ENCODE measurements around the gene ZCRB1.
"Not testable (repeated sequence)": the region's sequence is repeated elsewhere in the genome, so short reads cannot be mapped to it uniquely, and the experiment has no call there.

ZCRB1 gene, protein sequence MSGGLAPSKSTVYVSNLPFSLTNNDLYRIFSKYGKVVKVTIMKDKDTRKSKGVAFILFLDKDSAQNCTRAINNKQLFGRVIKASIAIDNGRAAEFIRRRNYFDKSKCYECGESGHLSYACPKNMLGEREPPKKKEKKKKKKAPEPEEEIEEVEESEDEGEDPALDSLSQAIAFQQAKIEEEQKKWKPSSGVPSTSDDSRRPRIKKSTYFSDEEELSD

DNA sequence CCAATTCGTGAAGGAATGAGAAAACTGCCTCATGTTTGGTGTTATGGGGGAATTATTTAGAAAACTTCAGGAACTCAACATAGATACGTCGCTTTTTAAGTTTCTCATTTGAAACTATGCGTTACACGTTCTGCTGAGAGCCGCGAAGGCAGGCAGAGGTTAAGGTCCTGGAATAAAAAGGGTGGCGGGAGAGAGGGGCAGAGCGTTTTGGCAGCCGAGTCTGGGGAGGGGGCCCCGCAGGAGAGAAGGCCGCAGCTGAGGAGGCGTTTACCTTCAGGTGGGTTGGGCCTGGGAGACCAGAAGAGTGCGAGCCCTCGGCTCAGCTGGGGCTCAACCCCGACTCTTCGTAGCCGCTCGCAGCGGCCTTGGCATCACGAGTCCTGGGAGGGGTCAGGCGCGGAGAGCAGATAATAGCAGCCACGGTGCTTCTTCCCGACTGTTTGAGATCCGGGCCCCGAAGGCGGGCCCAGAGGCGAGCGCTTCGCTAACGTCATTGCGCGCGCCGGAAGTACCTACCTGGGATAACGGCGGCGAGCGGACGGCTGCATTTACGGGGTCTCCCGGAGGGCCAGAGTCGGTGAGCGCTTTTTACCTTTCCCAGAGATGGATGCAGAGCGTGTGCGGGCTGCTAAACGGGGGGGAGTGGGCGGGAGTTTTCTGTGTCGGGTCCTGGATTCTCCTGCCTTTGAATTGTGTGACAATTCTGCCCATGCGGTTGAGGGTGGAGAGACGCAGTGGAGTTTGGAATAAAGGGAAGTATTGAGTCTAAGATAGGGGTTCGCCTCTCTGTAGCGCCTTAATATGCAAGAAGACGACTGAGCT lies at the start of gene ZCRB1, which contains the start of gene PPHLN1:
ZCRB1 (minus strand) TSS at position 442 of the 822 bp plus-strand sequence. CDS start 1,992 bp downstream, outside the sequence.
PPHLN1 (plus strand) TSS at position 515 of the 822 bp plus-strand sequence. CDS start 9,736 bp downstream, outside the sequence.
- peak; percentile 90 for DNase-seq

DNA sequence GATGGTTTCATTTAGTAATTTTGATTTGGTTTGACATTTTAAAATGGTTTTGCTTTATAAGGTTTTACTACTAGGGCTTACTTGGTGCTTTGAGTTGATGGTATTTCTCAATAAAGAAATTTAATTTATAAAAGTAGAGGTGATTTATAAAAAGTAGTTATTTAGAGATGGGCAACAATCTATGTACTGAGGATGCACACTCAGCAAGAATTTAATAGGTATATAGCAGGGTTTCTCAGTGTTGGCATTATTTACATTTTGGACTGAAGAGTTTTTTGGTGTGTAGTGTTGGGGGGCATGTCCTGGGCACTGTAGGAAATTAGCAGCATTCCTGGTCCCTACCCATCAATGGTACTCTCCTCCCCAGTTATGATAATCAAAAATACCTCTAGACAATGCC lies 47.8 kb upstream of the ZCRB1 start:
- DNase-seq: no peak

DNA sequence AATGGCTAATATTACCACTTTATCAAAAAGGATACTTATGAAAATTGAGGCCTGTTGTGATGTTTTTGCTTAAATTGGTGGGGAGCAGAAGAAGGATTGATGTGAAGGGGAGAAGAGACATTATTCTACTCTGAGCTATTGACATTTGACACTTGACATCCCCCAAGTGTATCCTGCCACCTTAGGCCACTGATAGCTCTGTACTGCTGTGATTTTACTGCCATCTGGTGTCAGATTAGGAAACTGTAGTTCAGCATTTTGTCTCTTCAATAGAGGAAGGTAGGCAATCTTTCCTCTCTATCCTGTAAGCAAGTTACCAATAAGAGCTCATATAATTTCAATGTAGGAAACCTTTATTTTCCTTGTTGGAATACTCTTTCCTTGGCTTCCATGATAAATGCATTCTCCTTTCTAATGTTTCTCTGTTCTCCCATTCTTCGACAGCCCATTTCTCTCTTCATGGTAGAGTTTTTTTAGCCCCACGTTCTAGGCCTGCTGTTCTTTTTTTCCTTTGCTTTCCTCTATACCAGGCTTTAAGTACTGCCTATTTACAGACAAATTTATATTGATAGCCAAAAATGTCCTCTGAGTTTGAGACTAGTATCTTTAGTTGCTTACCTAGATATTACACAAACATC lies 46.4 kb upstream of the ZCRB1 start:
- DNase-seq: no peak

DNA sequence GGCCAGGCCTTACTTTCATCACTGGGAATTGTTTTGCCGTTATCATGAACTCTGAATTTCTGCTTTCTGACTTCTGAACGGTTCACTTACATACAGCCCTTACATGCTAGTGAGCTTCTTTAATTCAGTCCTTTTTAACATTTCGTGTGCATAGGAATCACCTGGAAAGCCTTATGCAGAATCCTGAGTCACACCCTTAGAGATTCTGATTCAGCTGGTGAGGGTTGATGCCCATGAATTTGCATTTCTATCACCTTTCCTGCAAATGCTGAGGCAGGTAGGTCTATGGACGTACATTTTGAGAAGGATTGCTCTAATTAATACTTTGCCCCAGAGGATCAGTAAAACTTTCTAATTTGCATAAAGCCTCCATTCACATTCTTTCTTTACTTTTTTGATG lies 44.1 kb upstream of the ZCRB1 start:
- no peak for DNase-seq

DNA sequence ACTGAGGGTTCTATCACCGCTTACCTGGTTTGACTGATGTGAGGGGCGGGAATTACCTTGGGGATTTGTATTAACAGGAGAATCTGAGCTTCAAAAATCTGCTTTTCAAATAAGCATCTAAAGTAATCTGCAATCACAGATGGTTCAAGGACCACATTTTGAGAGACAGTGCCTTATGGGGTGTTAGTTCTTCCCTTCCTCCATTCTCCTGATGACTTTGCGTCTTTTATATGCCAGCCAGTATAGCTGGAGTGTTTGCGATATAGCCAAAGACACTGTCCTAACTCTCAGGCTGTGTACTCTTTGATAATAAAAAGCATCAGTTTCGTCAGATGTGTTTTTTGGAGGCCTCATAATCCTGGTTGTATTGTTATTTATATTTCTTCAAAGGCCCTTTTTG lies 39.6 kb upstream of the ZCRB1 start:
- no peak for DNase-seq

DNA sequence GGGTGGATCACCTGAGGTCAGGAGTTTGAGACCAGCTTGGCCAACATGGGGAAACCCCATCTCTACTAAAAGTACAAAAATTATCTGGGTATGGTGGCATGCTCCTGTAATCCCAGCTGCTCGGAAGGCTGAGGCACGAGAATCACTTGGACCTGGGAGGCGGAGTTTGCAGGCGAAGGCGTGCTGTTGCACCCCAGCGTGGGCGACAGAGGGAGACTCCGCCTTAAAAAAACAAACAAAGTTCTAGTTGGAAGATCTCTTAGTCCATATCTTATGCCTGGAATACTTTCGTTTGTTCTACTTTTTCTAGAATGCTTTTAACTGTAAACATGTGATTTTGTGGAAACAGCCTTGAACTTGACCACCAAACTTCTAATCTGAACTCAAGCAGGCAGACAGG lies 38.8 kb upstream of the ZCRB1 start:
- DNase-seq: no peak

DNA sequence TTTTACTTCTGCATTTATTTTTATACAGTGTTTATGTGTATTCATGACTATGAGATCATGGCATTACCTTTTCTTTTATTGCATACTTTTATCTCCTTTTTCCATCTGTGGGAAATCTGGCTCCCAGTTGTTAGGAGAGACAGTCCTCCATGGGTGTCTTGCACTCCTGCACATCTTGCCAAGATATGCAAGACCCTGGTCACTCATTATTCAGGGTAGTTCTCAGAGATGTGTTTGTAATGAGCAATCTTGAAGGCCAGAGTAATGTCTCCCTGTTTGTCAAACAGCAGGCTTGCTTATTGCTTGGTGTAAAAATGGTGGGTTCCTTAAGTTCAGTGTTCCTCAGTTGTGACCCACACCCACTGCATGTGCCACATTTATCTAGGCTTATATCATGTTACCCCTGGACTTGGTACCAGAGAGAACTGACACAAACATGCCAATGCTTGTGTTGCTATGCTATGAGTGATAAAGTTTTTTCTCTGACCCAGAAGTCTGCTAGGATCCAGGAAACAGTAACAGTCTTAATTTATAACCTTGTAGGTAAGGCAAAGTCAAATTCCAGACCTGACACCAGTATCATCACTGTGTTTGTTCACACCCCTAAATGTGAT lies 36.9 kb upstream of the ZCRB1 start:
- DNase-seq: no peak

DNA sequence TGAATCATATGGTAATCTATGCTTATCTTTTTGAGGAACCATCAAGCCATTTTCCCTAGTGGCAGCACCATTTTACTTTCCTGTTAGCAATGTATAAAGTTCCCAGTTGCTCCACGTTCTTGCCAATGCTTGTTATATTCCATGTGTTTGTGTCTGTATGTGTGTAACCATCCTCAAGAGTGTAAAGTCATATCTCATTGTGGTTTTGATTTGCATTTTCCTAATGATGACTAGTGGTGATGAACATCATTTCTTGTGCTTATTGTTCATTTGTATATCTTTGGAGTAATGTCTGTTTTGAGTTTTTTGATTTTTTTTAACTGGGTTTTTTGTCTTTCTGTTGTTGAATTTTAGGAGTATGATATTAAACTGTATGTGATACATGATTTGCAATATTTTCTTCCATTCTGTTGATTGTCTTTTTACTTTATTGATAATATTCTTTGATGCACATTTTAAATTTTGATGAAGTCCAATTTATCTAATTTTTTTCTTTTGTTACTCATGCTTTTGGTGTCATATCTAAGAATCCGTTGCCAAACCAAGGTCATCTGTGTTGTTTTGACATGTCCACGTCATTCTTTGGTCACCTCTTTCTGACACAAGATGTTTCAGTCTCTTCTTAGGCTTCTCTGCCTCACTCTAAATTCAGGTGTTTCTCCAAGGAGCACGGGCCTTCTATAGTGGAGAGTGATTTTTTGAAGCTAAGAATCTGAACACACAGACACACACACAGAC lies 36.2 kb upstream of the ZCRB1 start:
- no peak for DNase-seq

DNA sequence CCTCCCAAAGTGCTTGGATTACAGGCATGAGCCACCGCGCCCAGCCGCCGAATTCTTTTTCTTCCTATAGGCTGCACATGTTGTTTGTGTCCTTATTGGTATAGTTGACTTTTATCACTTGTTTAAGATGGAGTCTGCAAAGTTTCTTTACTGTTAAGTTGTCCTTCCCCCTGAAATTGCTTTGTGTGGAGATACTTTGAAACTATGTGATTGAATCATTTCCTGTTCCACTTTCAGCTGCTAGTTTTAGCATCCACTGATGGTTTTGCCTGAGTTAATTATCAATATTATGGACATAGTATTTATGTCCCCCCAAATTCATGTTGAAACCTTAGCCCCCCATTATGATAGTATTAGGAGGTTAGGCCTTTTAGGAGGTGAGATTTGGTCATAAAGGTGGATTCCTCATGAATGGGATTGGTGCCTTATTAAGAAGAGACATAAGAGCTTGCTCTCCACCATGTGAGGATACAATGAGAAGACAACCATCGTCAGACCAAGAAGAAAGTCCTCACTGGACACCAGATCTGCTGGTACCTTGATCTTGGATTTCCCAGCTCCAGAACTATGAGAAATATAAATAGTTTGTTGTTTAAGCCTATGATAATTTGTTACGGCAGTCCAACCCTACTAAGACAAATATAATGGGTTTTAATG lies 35.0 kb upstream of the ZCRB1 start:
- DNase-seq: no peak

DNA sequence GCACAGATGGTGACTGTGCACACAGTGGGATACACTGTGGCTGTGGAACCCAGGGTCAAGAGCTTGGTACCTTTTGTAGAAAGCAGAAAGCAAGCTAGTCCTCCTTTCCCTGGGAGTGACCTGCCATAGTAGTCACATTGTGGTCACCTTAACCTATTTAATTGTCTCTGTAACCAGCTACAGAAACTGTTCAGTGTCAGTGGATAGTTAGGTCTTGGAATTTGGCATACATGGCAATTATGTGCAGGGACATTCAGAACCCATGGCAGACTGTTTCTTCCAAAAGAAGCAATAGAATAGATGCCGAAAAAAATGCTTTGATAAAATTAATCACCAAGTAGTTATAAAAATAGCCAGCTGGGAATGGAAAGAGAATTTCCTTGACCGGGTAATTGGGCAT lies 30.4 kb upstream of the ZCRB1 start:
- DNase-seq: no peak

DNA sequence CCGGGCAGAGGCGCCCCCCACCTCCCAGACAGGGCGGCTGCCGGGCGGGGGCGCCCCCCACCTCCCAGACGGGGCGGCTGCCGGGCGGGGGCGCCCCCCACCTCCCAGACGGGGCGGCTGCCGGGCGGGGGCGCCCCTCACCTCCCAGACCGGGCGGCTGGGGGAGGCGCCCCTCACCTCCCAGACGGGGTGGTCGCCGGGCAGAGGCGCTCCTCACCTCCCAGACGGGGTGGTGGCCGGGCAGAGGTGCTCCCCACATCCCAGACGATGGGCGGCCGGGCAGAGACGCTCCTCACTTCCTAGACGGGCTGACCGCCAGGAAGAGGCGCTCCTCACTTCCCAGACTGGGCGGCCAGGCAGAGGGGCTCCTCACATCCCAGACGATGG lies 24.1 kb upstream of the ZCRB1 start:
- not testable (repeated sequence) for DNase-seq

DNA sequence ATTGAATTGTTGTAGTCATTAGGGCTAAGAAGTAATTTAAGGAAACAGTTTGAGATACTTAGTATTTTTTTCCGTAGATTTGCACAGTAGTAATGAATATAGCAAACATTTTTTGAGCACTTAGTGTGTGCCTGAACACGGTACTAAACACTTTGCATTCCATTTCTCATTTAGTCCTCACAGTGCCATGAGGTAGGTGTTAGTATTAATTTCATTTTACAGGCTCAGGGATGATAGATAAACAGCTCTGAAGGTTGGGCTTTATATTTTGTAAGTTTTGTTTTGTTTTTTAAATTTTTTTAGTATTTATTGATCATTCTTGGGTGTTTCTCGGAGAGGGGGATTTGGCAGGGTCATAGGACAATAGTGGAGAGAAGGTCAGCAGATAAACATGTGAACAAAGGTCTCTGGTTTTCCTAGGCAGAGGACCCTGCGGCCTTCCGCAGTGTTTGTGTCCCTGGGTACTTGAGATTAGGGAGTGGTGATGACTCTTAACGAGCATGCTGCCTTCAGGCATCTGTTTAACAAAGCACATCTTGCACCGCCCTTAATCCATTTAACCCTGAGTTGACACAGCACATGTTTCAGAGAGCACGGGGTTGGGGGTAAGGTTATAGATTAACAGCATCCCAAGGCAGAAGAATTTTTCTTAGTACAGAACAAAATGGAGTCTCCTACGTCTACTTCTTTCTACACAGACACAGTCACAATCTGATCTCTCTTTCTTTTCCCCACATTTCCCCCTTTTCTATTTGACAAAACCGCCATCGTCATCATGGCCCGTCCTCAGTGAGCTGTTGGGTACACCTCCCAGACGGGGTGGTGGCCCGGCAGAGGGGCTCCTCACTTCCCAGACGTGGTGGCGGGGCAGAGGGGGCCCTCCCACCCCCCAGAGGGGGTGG lies 23.5 kb upstream of the ZCRB1 start:
- DNase-seq: not testable (repeated sequence)

DNA sequence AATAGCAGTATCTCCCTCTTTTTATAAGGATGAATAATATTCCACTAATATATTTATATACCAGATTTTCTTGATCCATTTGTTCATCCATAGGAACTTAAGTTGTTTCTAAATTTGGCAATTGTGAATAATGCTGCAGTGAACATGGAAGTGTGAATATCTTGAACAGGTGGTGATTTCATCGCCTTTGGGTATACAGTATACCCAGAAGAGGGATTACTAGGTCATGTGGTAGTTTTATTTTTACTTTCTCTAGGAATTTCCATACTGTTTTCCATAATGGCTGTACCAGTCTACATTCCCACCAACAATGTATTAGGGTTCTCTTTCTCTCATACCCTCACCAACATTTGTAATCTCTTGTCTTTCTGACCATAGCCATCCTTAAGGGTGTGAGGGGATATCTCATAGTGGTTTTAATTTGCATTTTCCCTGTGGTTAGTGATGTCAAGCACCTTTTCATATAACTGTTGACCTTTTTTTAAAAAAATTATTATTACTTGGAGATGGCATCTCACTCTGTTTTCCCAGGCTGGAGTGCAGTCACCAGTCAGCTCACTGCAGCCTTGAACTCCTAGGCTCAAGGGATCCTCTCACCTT lies 20.6 kb upstream of the ZCRB1 start:
- no peak for DNase-seq

DNA sequence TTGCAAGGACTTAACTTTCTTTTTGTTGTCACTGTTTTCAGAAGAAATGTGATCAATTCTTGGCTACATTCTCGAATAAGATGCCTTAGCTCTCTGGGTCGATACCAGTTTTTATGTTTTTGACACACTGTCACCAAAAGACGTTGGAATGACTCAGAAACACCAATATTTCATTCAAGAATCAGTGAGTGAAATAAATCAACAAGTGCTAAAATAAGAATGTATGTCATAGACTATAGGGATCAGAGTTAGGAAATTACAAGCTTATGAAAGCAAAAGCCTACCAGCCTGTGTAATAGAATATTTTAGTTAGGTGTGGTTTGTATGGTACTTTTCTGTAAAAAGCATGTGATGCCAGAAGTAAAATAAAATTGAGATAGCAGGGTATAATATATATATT lies 17.8 kb upstream of the ZCRB1 start:
- DNase-seq: no peak

DNA sequence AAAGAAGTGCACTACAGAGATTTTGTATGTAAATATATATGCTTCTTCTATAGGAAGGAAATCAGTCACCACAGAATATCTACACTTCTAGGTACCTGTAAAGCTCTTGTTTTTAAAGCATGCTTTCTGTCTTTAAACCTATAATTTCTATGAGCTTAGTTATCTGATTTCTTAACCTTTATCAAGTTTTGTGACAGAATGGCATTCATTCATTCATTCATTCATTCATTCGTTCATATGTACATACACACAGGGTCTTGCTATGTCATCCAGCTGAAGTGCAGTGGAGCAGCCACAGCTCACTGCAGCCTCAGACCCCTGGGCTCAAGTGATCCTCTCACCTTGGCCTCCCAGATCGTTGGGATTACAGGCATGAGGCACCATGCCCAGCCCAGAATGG lies 16.1 kb upstream of the ZCRB1 start:
- no peak for DNase-seq

DNA sequence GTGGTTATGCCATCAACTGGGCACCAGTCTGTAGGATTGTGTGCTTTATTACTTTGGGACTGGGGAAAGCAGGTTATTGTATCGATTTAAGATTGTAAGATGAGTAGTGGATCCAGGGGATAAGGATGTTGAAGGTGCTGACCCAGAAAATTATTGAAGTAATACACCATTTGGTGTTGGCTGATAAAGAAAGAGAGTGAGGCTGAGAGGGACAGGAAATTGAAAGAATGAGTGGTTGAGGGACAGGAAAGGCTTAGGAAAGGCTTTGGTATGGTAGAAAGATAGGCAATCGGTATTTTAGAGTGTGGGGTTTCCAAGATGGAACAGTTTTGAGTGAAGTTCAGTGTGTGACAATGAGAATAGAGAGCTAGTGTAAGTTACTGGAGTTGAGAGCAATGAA lies 12.4 kb upstream of the ZCRB1 start:
- no peak for DNase-seq

DNA sequence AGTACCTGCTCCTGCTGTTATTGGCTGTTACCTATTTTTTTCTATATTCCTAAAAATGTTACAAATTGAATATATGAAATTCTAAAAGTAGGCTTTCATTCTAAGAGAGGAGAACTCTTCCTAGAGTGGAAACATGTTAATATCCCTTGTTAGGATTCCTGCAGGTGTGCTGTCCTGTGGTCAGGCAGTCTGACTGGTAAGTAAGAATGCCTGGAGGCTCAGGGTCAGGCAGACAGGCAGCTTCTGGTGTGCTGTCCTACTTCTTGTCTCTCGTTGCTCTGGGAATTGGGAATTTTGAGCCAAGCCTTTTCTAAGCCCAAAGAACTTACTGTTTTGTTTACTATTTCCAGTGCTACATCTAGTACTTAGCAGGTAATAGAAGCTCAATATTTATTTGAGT lies 10.4 kb upstream of the ZCRB1 start:
- DNase-seq: no peak

DNA sequence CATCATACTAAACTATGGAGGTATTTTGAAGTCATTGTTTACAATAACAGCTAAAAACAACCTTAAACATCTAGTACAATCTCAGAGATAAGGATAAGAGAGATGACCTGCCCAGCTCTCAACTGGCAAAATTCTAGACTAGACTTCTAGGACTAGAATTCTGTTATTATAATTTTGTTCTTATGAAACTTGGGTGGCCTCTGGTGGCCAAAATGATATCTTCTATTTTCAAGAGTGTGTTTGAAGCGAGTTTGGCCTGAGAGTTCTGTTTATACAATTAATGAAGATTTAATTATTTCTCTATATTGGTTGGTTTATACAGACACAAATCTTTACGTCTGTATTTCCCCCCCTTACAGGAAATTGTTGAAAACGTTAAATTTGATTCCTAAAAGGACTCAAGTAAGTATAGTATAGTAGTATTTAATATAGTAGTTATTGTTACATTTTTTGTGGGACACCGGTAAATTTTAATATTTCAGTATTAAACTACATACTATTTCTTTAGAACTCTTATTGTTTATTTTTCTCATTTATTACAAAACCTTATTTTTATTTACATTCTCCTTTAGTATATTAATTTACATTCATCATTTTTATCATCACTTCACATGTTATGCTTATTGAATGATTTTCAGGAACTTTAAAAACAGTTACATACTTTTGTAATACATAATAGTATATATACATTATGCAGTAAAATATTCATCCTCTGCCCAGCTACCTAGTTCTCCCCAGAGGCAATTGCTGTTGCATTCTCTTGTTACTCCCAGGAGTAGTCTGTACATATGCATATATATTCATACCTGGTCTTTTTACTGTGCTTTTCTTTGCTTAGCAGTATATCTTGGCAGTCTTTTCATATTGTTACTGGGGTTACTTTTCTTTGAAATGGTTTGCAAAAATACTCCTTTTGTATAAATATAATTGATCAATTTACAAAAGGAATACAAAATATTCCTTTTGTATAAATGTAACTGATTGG lies 6.7 kb upstream of the ZCRB1 start:
- DNase-seq: no peak

DNA sequence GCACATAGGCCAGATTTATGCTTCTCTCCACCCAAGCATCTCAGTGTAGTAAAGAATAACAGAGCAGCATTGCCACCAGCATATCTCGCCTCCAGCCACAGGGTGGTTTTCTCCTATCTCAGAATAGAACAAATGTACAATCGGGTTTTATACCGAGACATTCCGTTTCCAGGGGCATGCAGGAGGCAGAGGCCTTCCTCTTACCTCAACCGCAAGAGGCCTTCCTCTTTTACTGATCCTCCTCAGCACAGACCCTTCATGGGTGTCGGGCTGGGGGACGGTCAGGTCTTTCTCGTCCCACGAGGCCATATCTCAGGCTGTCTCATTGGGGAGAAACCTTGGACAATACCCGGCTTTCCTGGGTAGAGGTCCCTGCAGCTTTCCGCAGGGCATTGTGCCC lies 4.2 kb upstream of the ZCRB1 start:
- DNase-seq: not testable (repeated sequence)

DNA sequence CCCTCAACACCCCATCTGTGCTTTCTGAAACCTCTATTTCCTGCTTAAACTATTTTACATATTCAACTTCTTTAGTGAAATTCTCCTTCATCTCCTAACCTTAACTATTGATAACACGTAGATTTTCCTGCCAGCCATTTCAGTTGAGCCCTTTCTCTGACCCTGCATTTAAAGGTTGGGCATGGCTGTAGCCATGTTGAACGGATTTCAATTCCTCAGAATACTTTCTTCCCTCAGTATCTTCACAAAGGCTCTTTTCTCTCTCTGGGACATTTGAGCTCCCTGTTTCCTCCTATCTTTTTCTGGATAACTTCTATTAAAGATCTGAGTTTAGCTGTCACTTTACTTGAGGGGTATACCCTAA lies 1.3 kb upstream of the ZCRB1 start:
- DNase-seq: no peak
